CD4-positive, CD25-positive, alpha-beta regulatory T cell (primary cell): ENCODE data around the gene CUX1. TPM values are rescaled to one million over a fixed set of nuclear protein-coding genes. Genes with fewer than 3 reads are reported as not detected.

ENCODE experiments used
- ATAC-seq, 2 donors: fragments of 150-1000 bp; cut with Tn5 transposase; one replicate each; pipeline ENCODE4 v1.10.0; 2021; ENCODE audit warnings: low read depth in 2 of 2, moderate number of reproducible peaks in 2 of 2, moderate library complexity in 1 of 2
- DNase-seq, 3 donors: peaks; one replicate each; pipeline versions ENCODE4 v3.0.0 to v3.0.0-alpha.2; 2012 to 2022; ENCODE audit warnings: mixed read lengths in 1 of 3
- H3K27ac ChIP-seq: one replicate; pipeline ENCODE4 v1.7.0; 2013; ENCODE audit warnings: mild to moderate bottlenecking, low read length; ENCODE audit not compliant: insufficient read depth, poor library complexity, severe bottlenecking
- H3K27me3 ChIP-seq: one replicate; pipeline ENCODE4 v1.7.0; 2013; ENCODE audit warnings: low read length; ENCODE audit not compliant: control insufficient read depth, insufficient read depth
- H3K36me3 ChIP-seq: one replicate; pipeline ENCODE4 v1.7.0; 2013; ENCODE audit warnings: mild to moderate bottlenecking, low read length, moderate library complexity; ENCODE audit not compliant: control insufficient read depth, insufficient read depth
- H3K4me1 ChIP-seq: 2 replicates; pipeline ENCODE4 v1.7.0; 2013; ENCODE audit warnings: mild to moderate bottlenecking, low read length; ENCODE audit not compliant: insufficient read depth, control insufficient read depth, poor library complexity, severe bottlenecking
- H3K4me3 ChIP-seq: one replicate; pipeline ENCODE4 v1.7.0; 2013; ENCODE audit warnings: low read depth, mild to moderate bottlenecking, low read length, moderate library complexity
- H3K9me3 ChIP-seq, 2 experiments: 1 replicate in 1 of 2; 2 replicates in 1 of 2; pipeline ENCODE4 v1.7.0; 2013; ENCODE audit warnings: low read length in 2 of 2, mild to moderate bottlenecking in 1 of 2, moderate library complexity in 1 of 2; ENCODE audit not compliant: control insufficient read depth in 2 of 2
- H3K27ac Mint-ChIP-seq, 3 donors: one replicate each; pipeline ENCODE4 v1.8.0; 2020 to 2022; ENCODE audit warnings: mild to moderate bottlenecking in 3 of 3, mixed read lengths in 3 of 3, moderate library complexity in 2 of 3
- H3K27me3 Mint-ChIP-seq: one replicate; pipeline ENCODE4 v1.8.0; 2022; ENCODE audit warnings: mild to moderate bottlenecking, mixed read lengths
- H3K36me3 Mint-ChIP-seq: one replicate; pipeline ENCODE4 v1.8.0; 2020; ENCODE audit warnings: mixed read lengths
- H3K4me1 Mint-ChIP-seq, 4 donors: one replicate each; pipeline ENCODE4 v1.8.0; 2020 to 2022; ENCODE audit warnings: mixed read lengths in 4 of 4, mild to moderate bottlenecking in 1 of 4
- H3K4me3 Mint-ChIP-seq, 4 donors: one replicate each; pipeline ENCODE4 v1.8.0; 2020 to 2022; ENCODE audit warnings: mild to moderate bottlenecking in 4 of 4, mixed read lengths in 4 of 4, moderate library complexity in 3 of 4
- H3K9me3 Mint-ChIP-seq, 7 donors: one replicate each; pipeline ENCODE4 v1.8.0; 2020 to 2022; ENCODE audit warnings: mixed read lengths in 7 of 7, mild to moderate bottlenecking in 3 of 7, moderate library complexity in 2 of 7
- polyA plus RNA-seq, 4 donors: library from polyadenylated mRNA; unstranded; fragments of 300-500 nt; fragmentation: Illumina TruSeq; gene quantifications; one replicate each; pipeline ENCODE4 v1.2.3, GENCODE V29; 2021
- total RNA-seq: library from RNA; stranded (reverse); gene quantifications from one replicate; pipeline ENCODE4 v1.2.3, GENCODE V29; 2022

Gene CUX1
- total and polyA plus RNA-seq, 5 donors from 2014 or later: 6.0 to 45.1 (median 7.8) TPM

GRCh38 chr7:102111061-102112041, 293.9 kb downstream of the CUX1 start:
- H3K27me3 ChIP-seq: no peaks in the 10 kb centered on the region
- H3K9me3 ChIP-seq: no peaks in the 10 kb centered on the region
- DNase-seq (no peak), ATAC-seq (no peak)
- Mint-ChIP-seq H3K36me3 (peaks cover 20% of the 10 kb centered on the region), H3K4me3 (no peak overlapping the region), H3K27me3 (no peaks in the 10 kb centered on the region), H3K4me1 (no peaks in the 10 kb centered on the region), H3K27ac (no peak overlapping the region), H3K9me3 (no peaks in the 10 kb centered on the region)
- H3K27ac ChIP-seq: no peak overlapping the region
- H3K4me1 ChIP-seq: no peaks in the 10 kb centered on the region
- peaks cover 20% of the 10 kb centered on the region for H3K36me3 ChIP-seq
- no peak overlapping the region for H3K4me3 ChIP-seq

- Mint-ChIP-seq H3K36me3 (peaks cover 37% of the 10 kb centered on the region), H3K4me1 (no peaks in the 10 kb centered on the region), H3K9me3 (peaks cover 0 to 1% (median 0%) of the 10 kb centered on the region in 7 donors), H3K4me3 (no peak overlapping the region), H3K27ac (no peak overlapping the region), H3K27me3 (no peaks in the 10 kb centered on the region)
- DNase-seq: no peak
- Histone ChIP-seq H3K27me3 (no peaks in the 10 kb centered on the region), H3K36me3 (peaks cover 16% of the 10 kb centered on the region), H3K9me3 (no peaks in the 10 kb centered on the region), H3K4me3 (no peak overlapping the region), H3K4me1 (no peaks in the 10 kb centered on the region), H3K27ac (no peak overlapping the region)
- no peak for ATAC-seq
Measured at GRCh38 chr7:102115181-102115580, 297.8 kb downstream of the CUX1 start.

- no peak for ATAC-seq
- Histone ChIP-seq H3K4me1 (no peaks in the 10 kb centered on the region), H3K27me3 (no peaks in the 10 kb centered on the region), H3K27ac (no peak overlapping the region), H3K36me3 (peaks cover 16% of the 10 kb centered on the region), H3K4me3 (no peak overlapping the region), H3K9me3 (no peaks in the 10 kb centered on the region)
- H3K27ac Mint-ChIP-seq: no peak overlapping the region
- H3K4me1 Mint-ChIP-seq: peaks cover 0 to 4% (median 1%) of the 10 kb centered on the region in 4 donors
- H3K27me3 Mint-ChIP-seq: no peaks in the 10 kb centered on the region
- H3K9me3 Mint-ChIP-seq: peaks cover 0 to 1% (median 0%) of the 10 kb centered on the region in 7 donors
- no peak overlapping the region for H3K4me3 Mint-ChIP-seq
- peaks cover 41% of the 10 kb centered on the region for H3K36me3 Mint-ChIP-seq
- no peak for DNase-seq
Measured at GRCh38 chr7:102115931-102116330, 298.5 kb downstream of the CUX1 start.

- Mint-ChIP-seq H3K9me3 (peaks cover 0 to 1% (median 0%) of the 10 kb centered on the region in 7 donors), H3K4me3 (no peak overlapping the region), H3K27me3 (no peaks in the 10 kb centered on the region), H3K4me1 (peaks cover 5 to 14% (median 9%) of the 10 kb centered on the region in 4 donors), H3K36me3 (peaks cover 41% of the 10 kb centered on the region), H3K27ac (no peak overlapping the region)
- Histone ChIP-seq H3K27ac (no peak overlapping the region), H3K4me3 (no peak overlapping the region), H3K27me3 (no peaks in the 10 kb centered on the region), H3K9me3 (no peaks in the 10 kb centered on the region), H3K36me3 (peaks cover 16% of the 10 kb centered on the region), H3K4me1 (no peaks in the 10 kb centered on the region)
- ATAC-seq (no peak), DNase-seq (no peak)
Measured at GRCh38 chr7:102117743-102118142, 300.3 kb downstream of the CUX1 start.

- Mint-ChIP-seq H3K36me3 (peaks cover 38% of the 10 kb centered on the region), H3K4me1 (peaks cover 6 to 19% (median 10%) of the 10 kb centered on the region in 4 donors), H3K9me3 (peaks cover 0 to 1% (median 0%) of the 10 kb centered on the region in 7 donors), H3K27ac (no peak overlapping the region), H3K27me3 (no peaks in the 10 kb centered on the region), H3K4me3 (no peak overlapping the region)
- DNase-seq (no peak), ATAC-seq (no peak)
- Histone ChIP-seq H3K4me3 (no peak overlapping the region), H3K36me3 (peaks cover 11% of the 10 kb centered on the region), H3K4me1 (no peaks in the 10 kb centered on the region), H3K27ac (no peak overlapping the region), H3K9me3 (no peaks in the 10 kb centered on the region), H3K27me3 (no peaks in the 10 kb centered on the region)
Measured at GRCh38 chr7:102119213-102119651, 301.8 kb downstream of the CUX1 start.

GRCh38 chr7:102119925-102120324, 302.5 kb downstream of the CUX1 start:
- DNase-seq (no peak), ATAC-seq (no peak)
- no peak overlapping the region for H3K27ac Mint-ChIP-seq
- peaks cover 6 to 19% (median 11%) of the 10 kb centered on the region in 4 donors for H3K4me1 Mint-ChIP-seq
- H3K4me3 Mint-ChIP-seq: no peak overlapping the region
- peaks cover 42% of the 10 kb centered on the region for H3K36me3 Mint-ChIP-seq
- Histone ChIP-seq H3K36me3 (peaks cover 11% of the 10 kb centered on the region), H3K27ac (no peak overlapping the region), H3K9me3 (no peaks in the 10 kb centered on the region), H3K27me3 (no peaks in the 10 kb centered on the region), H3K4me3 (no peak overlapping the region), H3K4me1 (no peaks in the 10 kb centered on the region)
- H3K9me3 Mint-ChIP-seq: peaks cover 0 to 1% (median 0%) of the 10 kb centered on the region in 7 donors
- no peaks in the 10 kb centered on the region for H3K27me3 Mint-ChIP-seq

GRCh38 chr7:102120666-102121195, 303.3 kb downstream of the CUX1 start:
- no peak overlapping the region for H3K27ac ChIP-seq
- peaks cover 34% of the 10 kb centered on the region for H3K36me3 Mint-ChIP-seq

More at GRCh38 chr7:102120666-102121195, 303.3 kb downstream of the CUX1 start:
- no peaks in the 10 kb centered on the region for H3K27me3 Mint-ChIP-seq
- ATAC-seq: no peak
- Histone ChIP-seq H3K9me3 (no peaks in the 10 kb centered on the region), H3K27me3 (no peaks in the 10 kb centered on the region), H3K4me1 (no peaks in the 10 kb centered on the region), H3K4me3 (no peak overlapping the region), H3K36me3 (peaks cover 4% of the 10 kb centered on the region)
- peak overlapping the region in 1 of 3 donors; percentile 65 for H3K27ac Mint-ChIP-seq
- peaks cover 0 to 1% (median 0%) of the 10 kb centered on the region in 7 donors for H3K9me3 Mint-ChIP-seq
- H3K4me1 Mint-ChIP-seq: peaks cover 6 to 19% (median 11%) of the 10 kb centered on the region in 4 donors
- no peak overlapping the region for H3K4me3 Mint-ChIP-seq
- no peak for DNase-seq
